MM.1S (cell line): ENCODE data around the gene PRPSAP2.

Experiments used
- DNase-seq: peaks from one replicate; pipeline ENCODE4 v3.0.0-alpha.2; 2015
- H2AFZ ChIP-seq: fragments of 300-600 bp; sonication (generic); 2 replicates; pipeline ENCODE4 v1.6.0; 2016; ENCODE audit warnings: antibody characterized with exemption, low read length
- H3F3A ChIP-seq: fragments of 300-600 bp; sonication (generic); 2 replicates; pipeline ENCODE4 v1.6.1; 2016; ENCODE audit warnings: mild to moderate bottlenecking, antibody characterized with exemption, low read length, moderate library complexity, mixed read lengths; ENCODE audit not compliant: insufficient read depth
- H3K27ac ChIP-seq: fragments of 300-600 bp; sonication (generic); 2 replicates; pipeline ENCODE4 v1.5.1; 2016; ENCODE audit warnings: mild to moderate bottlenecking, low read length
- H3K27me3 ChIP-seq: fragments of 300-600 bp; sonication (generic); replicated peaks from 2 replicates; pipeline ENCODE4 v1.6.0; 2016; ENCODE audit warnings: low read length; ENCODE audit not compliant: insufficient read depth
- H3K36me3 ChIP-seq: fragments of 300-600 bp; sonication (generic); replicated peaks from 2 replicates; pipeline ENCODE4 v1.6.1; 2016; ENCODE audit warnings: mild to moderate bottlenecking, low read length, mixed read lengths; ENCODE audit not compliant: insufficient read depth
- H3K4me1 ChIP-seq: fragments of 300-600 bp; sonication (generic); 2 replicates; pipeline ENCODE4 v1.6.1; 2016; ENCODE audit warnings: low read length, mixed read lengths
- H3K4me2 ChIP-seq: fragments of 300-600 bp; sonication (generic); 2 replicates; pipeline ENCODE4 v1.6.0; 2016; ENCODE audit warnings: low read depth, low read length
- H3K4me3 ChIP-seq: fragments of 300-600 bp; sonication (generic); 2 replicates; pipeline ENCODE4 v1.5.1; 2016; ENCODE audit warnings: low read length, mixed read lengths
- H3K79me2 ChIP-seq: fragments of 300-600 bp; sonication (generic); 2 replicates; pipeline ENCODE4 v1.6.1; 2016; ENCODE audit warnings: mixed run types, low read length, mixed read lengths
- H3K9ac ChIP-seq: fragments of 300-600 bp; sonication (generic); 2 replicates; pipeline ENCODE4 v1.6.1; 2016; ENCODE audit warnings: low read length, mixed read lengths
- H3K9me2 ChIP-seq: fragments of 300-600 bp; sonication (generic); replicated peaks from 2 replicates; pipeline ENCODE4 v1.6.1; 2016; ENCODE audit warnings: mild to moderate bottlenecking, low read length, mixed read lengths; ENCODE audit not compliant: insufficient read depth
- H3K9me3 ChIP-seq: fragments of 300-600 bp; sonication (generic); replicated peaks from 2 replicates; pipeline ENCODE4 v1.6.1; 2016; ENCODE audit warnings: mild to moderate bottlenecking, low read length, mixed read lengths; ENCODE audit not compliant: insufficient read depth
- H4K20me1 ChIP-seq: fragments of 300-600 bp; sonication (generic); 2 replicates; pipeline ENCODE4 v1.6.1; 2016; ENCODE audit warnings: mild to moderate bottlenecking, low read length, moderate library complexity, mixed read lengths; ENCODE audit not compliant: insufficient read depth
- EZH2 ChIP-seq: fragments of 300-600 bp; sonication (generic); optimal IDR thresholded peaks from 2 replicates; pipeline ENCODE3; 2017; ENCODE audit warnings: low read depth, mild to moderate bottlenecking, antibody characterized with exemption, low read length, mixed read lengths
- EZH2phosphoT487 ChIP-seq: fragments of 300-600 bp; sonication (generic); IDR thresholded peaks from 2 replicates; pipeline ENCODE4 v1.6.1; 2018; ENCODE audit warnings: antibody characterized with exemption, low read length
- TF ChIP-seq, protein P1 (sequence below): fragments of 300-600 bp; sonication (generic); IDR thresholded peaks from 2 replicates; pipeline ENCODE4 v1.5.1; 2016; ENCODE audit warnings: antibody characterized with exemption, low read length, mixed read lengths

The PRPSAP2 gene

DNA sequence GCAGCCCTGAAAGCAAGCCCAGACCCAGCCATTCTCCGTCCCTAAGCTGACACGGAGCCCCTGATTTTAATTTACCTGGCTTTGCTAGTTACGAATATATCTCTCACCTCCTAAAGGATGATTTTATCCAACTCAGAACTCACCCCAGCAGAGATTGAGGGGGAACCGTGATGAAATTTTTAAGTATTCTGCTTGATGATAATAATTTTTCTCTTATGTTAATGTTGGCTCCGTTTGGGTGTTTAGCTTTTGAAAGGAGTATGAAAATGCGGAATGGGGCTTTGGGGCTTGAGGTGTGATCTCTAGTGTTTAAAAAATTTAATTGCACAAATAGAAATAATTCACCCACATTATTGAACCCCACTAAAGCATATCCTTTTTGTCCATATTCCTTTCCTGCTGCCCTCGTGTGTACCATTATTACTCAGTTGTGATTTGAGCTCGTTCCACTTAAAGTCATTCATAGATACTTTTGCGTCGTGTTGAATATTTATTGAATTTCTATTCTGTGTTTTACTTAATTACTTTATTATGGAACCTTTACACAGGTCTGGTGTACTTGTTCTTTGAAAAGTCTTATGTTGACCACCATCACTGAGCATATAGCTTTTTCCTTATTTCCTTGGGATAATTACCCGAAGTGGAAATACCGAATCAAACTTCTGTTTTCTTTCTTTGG is 775 bp downstream of the PRPSAP2 start:
- H3K4me2 ChIP-seq: peak overlapping the region; percentile 74
- H3K4me1 ChIP-seq: peaks cover 15% of the 10 kb centered on the region; the same call in 1 of the 2 replicates
- H4K20me1 ChIP-seq: no peaks in the 10 kb centered on the region
- DNase-seq: no peak
- H3K9me3 ChIP-seq: no peaks in the 10 kb centered on the region
- H3F3A ChIP-seq: no peaks in the 10 kb centered on the region; the same call in 1 of the 2 replicates
- peak overlapping the region; percentile 42 for H2AFZ ChIP-seq
- H3K79me2 ChIP-seq: peaks cover 30% of the 10 kb centered on the region
- TF ChIP-seq, protein P1, sequence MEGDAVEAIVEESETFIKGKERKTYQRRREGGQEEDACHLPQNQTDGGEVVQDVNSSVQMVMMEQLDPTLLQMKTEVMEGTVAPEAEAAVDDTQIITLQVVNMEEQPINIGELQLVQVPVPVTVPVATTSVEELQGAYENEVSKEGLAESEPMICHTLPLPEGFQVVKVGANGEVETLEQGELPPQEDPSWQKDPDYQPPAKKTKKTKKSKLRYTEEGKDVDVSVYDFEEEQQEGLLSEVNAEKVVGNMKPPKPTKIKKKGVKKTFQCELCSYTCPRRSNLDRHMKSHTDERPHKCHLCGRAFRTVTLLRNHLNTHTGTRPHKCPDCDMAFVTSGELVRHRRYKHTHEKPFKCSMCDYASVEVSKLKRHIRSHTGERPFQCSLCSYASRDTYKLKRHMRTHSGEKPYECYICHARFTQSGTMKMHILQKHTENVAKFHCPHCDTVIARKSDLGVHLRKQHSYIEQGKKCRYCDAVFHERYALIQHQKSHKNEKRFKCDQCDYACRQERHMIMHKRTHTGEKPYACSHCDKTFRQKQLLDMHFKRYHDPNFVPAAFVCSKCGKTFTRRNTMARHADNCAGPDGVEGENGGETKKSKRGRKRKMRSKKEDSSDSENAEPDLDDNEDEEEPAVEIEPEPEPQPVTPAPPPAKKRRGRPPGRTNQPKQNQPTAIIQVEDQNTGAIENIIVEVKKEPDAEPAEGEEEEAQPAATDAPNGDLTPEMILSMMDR: no peak
- TF ChIP-seq EZH2phosphoT487: no peak
- TF ChIP-seq EZH2: no peak
- H3K27ac ChIP-seq: peak overlapping the region; percentile 20; the same call in 1 of the 2 replicates
- no peaks in the 10 kb centered on the region for H3K9me2 ChIP-seq
- H3K4me3 ChIP-seq: peak overlapping the region; percentile 66
- no peaks in the 10 kb centered on the region for H3K36me3 ChIP-seq
- no peaks in the 10 kb centered on the region for H3K27me3 ChIP-seq
- peak overlapping the region; percentile 84 for H3K9ac ChIP-seq

- Histone ChIP-seq H3K27me3 (no peaks in the 10 kb centered on the region), H3K79me2 (peaks cover 30% of the 10 kb centered on the region), H3K27ac (no peak overlapping the region), H3K4me1 (peaks cover 15% of the 10 kb centered on the region; the same call in 1 of the 2 replicates), H3K9me3 (no peaks in the 10 kb centered on the region), H3K4me3 (no peak overlapping the region), H3K9ac (no peak overlapping the region), H3K9me2 (no peaks in the 10 kb centered on the region), H2AFZ (no peak overlapping the region), H3K4me2 (peak overlapping the region; percentile 74), H4K20me1 (no peaks in the 10 kb centered on the region), H3F3A (no peaks in the 10 kb centered on the region; the same call in 1 of the 2 replicates), H3K36me3 (no peaks in the 10 kb centered on the region)
- DNase-seq: no peak
- TF ChIP-seq, protein P1: no peak
- TF ChIP-seq EZH2 (no peak), EZH2phosphoT487 (no peak)
Measured at GRCh38 chr17:18859256-18859655, 1.3 kb downstream of the PRPSAP2 start.

DNA sequence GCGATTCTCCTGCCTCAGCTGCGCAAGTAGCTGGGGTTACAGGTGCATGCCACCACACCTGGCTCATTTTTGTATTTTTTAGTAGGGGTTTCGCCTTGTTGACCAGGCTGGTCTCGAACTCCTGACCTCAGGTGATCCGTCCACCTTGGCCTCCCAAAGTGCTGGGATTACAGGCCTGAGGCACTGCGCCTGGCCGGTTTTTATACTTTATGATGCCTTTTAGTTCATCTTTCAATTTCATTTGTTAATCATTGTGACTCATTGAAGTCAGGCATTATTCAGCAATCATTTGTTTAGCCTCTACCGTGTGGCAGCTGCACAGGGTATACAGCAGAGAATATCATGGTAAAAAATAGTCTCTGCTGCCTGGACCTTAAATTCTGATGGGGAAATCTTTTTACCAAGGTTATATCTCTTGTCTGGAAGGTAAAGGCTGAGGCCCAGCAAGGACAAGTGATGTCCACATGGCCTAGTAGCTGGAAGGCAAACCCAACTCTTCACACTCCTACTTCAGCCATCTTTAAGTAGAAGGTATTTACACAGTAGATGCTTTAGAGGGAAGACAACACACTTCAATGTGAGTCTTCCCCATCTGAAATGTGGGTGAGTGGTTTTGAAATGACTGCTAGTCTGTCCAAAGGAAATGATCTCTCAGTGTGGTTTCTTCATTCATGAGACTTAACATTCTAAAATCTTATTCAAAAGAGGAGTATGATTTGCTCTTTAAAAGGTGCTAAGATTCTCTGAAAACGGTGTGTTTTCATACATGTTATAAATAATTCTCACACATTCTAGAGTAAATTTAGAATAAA is 2.4 kb downstream of the PRPSAP2 start:
- Histone ChIP-seq H3F3A (no peaks in the 10 kb centered on the region; the same call in 1 of the 2 replicates), H3K9me2 (no peaks in the 10 kb centered on the region), H3K79me2 (peaks cover 30% of the 10 kb centered on the region), H3K9ac (no peak overlapping the region), H3K4me1 (peaks cover 12% of the 10 kb centered on the region; the same call in 1 of the 2 replicates), H2AFZ (no peak overlapping the region), H3K27ac (no peak overlapping the region), H4K20me1 (no peaks in the 10 kb centered on the region), H3K27me3 (no peaks in the 10 kb centered on the region), H3K9me3 (no peaks in the 10 kb centered on the region), H3K4me3 (no peak overlapping the region), H3K4me2 (no peak overlapping the region), H3K36me3 (no peaks in the 10 kb centered on the region)
- TF ChIP-seq EZH2phosphoT487 (no peak), EZH2 (no peak)
- TF ChIP-seq, protein P1: no peak
- DNase-seq: no peak
